ENCODE measurements around the gene CBLN2.

Gene CBLN2

DNA sequence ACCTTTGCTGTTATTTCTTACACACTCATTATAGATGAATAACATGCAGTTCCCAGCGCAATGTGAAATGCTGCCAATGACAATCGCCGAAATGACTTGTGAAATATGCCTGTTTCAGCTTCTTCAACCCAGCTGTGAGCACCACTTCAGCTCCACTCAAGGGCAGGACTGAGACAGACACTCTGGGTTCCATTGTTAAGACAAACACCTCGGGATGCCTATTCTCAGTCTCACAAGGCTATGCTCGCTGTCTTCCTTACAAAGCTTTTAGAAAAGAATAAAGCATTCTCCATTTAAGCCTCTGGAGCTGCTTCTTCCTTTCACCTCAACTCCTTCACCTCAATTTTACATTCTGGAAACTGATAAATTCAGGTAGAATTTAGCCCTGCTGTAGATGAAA, 4.2 kb downstream of the CBLN2 start:
- no peak for DNase-seq (ENCODE audit: low spot score)
- POLR2A ChIA-PET (ENCODE audit: low non-redundant PET), result no interaction called here
- TF ChIP-seq, protein P1, sequence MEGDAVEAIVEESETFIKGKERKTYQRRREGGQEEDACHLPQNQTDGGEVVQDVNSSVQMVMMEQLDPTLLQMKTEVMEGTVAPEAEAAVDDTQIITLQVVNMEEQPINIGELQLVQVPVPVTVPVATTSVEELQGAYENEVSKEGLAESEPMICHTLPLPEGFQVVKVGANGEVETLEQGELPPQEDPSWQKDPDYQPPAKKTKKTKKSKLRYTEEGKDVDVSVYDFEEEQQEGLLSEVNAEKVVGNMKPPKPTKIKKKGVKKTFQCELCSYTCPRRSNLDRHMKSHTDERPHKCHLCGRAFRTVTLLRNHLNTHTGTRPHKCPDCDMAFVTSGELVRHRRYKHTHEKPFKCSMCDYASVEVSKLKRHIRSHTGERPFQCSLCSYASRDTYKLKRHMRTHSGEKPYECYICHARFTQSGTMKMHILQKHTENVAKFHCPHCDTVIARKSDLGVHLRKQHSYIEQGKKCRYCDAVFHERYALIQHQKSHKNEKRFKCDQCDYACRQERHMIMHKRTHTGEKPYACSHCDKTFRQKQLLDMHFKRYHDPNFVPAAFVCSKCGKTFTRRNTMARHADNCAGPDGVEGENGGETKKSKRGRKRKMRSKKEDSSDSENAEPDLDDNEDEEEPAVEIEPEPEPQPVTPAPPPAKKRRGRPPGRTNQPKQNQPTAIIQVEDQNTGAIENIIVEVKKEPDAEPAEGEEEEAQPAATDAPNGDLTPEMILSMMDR (conservative IDR thresholded peaks at IDR 0.05; ENCODE audit: low read depth), result no peak
- H3K27ac ChIP-seq, result no peak overlapping the region
- CTCF ChIA-PET, result no interaction called here

GRCh38 chr18:72530622-72531021, 13.5 kb downstream of the CBLN2 start:
- TF ChIP-seq, protein P1 (conservative IDR thresholded peaks at IDR 0.05; ENCODE audit: low read depth), result no peak
- no peak overlapping the region for H3K27ac ChIP-seq
- POLR2A ChIA-PET (ENCODE audit: low non-redundant PET), result no interaction called here
- CTCF ChIA-PET, result no interaction called here
- DNase-seq (ENCODE audit: low spot score), result no peak

- TF ChIP-seq, protein P1 (conservative IDR thresholded peaks at IDR 0.05; ENCODE audit: low read depth), result no peak
- no peak for DNase-seq (ENCODE audit: low spot score)
- ChIA-PET CTCF (interaction anchor here (0.6 kb wide), 1 partner anchor 1155 kb away, joined by 3 read pairs; no protein-coding TSS in a partner anchor), POLR2A (ENCODE audit: low non-redundant PET) (no interaction called here)
- H3K27ac ChIP-seq, result no peak overlapping the region
These were observed 39.3 kb downstream of the CBLN2 start for GRCh38 chr18:72504866-72505265.

- POLR2A ChIA-PET (ENCODE audit: low non-redundant PET), result no interaction called here
- TF ChIP-seq, protein P1 (conservative IDR thresholded peaks at IDR 0.05; ENCODE audit: low read depth), result no peak
These were observed 41.3 kb downstream of the CBLN2 start for GRCh38 chr18:72502671-72503431.

GRCh38 chr18:72492497-72492896, 51.6 kb downstream of the CBLN2 start:
- DNase-seq (ENCODE audit: low spot score), result no peak
- ChIA-PET CTCF (no interaction called here), POLR2A (ENCODE audit: low non-redundant PET) (no interaction called here)
- H3K27ac ChIP-seq, result no peak overlapping the region
- TF ChIP-seq, protein P1 (conservative IDR thresholded peaks at IDR 0.05; ENCODE audit: low read depth), result no peak

More at GRCh38 chr18:72502671-72503431, 41.3 kb downstream of the CBLN2 start:
- no peak overlapping the region for H3K27ac ChIP-seq
- CTCF ChIA-PET, result no interaction called here
- no peak for DNase-seq (ENCODE audit: low spot score)

All from RWPE1 (cell line).